Activated CD4-positive, alpha-beta T cell treated with anti-CD3 and anti-CD28 coated beads for 36 hours (primary cell): ENCODE results near the gene RABL2A. TPM values are rescaled to one million over a fixed set of nuclear protein-coding genes. Genes with fewer than 3 reads are reported as not detected.

ENCODE experiments used
- microRNA-seq: library from miRNA; unstranded; fragments of <30 nt; microRNA quantifications from one replicate; pipeline ENCODE4 v1.2.0, GENCODE V29; 2021; ENCODE audit warnings: borderline replicate concordance
- total RNA-seq, 2 experiments: library from RNA; stranded (reverse); gene quantifications; one replicate each; pipeline ENCODE4 v1.2.3, GENCODE V29; 2021

RABL2A gene
- total RNA-seq, 2 experiments from 2014 or later: 12.3 to 16.0 TPM

Small RNA genes within 50 kb of the gene (microRNA-seq; reads per million reads assigned to microRNA genes)
- not detected for gene MIR1302-3

Other genes with a start within 250 kb of the RABL2A start
- gene ZNG1B, start 189.6 kb upstream of the RABL2A start, total RNA-seq: 10 to 100 TPM; 42.2 to 44.9 TPM
- gene FOXD4L1, start 128.6 kb upstream of the RABL2A start, total RNA-seq: under 1 TPM in 1 of 2 experiments, not detected in 1; 0.14 TPM
- 10 to 100 TPM; 13.4 to 18.4 TPM for gene SLC35F5, start 129.4 kb downstream of the RABL2A start, total RNA-seq